Left renal cortex interstitium (tissue), 4 donors: Measurements from ENCODE around the gene EEF2K. TPM values are rescaled to one million over a fixed set of nuclear protein-coding genes. Genes with fewer than 3 reads are reported as not detected.

ENCODE experiments used
- DNase-seq, 4 donors: peaks; one replicate each; pipeline ENCODE4 v3.0.0-alpha.2; 2013; ENCODE audit warnings: low read depth in 4 of 4, low spot score in 2 of 4, missing footprints in 1 of 4
- polyA plus RNA-seq, 4 donors: library from polyadenylated mRNA; unstranded; fragments of 120-200 nt; gene quantifications; one replicate each; pipeline ENCODE4 v1.2.1, GENCODE V29; 2013; ENCODE audit not compliant: insufficient read length in 4 of 4

The EEF2K gene
- polyA plus RNA-seq, 4 donors = 10.5 to 15.2 (median 12.6) TPM

GRCh38 chr16:22235839-22236745 lies 30.0 kb downstream of the EEF2K start:
- no peak for DNase-seq

- no peak for DNase-seq
Observed at GRCh38 chr16:22239131-22239805, 33.2 kb downstream of the EEF2K start.

GRCh38 chr16:22240023-22240710 lies 34.1 kb downstream of the EEF2K start:
- DNase-seq = no peak

GRCh38 chr16:22250522-22250921 lies 44.4 kb downstream of the EEF2K start:
- no peak for DNase-seq

GRCh38 chr16:22252317-22252716 lies 46.2 kb downstream of the EEF2K start:
- DNase-seq = no peak

GRCh38 chr16:22253272-22253671 lies 47.2 kb downstream of the EEF2K start:
- no peak for DNase-seq

- DNase-seq = no peak
Observed at GRCh38 chr16:22255335-22255734, 49.3 kb downstream of the EEF2K start.

- DNase-seq = no peak
Observed at GRCh38 chr16:22257440-22257839, 51.4 kb downstream of the EEF2K start.

- DNase-seq = no peak
Observed at GRCh38 chr16:22260490-22260889, 54.4 kb downstream of the EEF2K start.

GRCh38 chr16:22262460-22262859 lies 56.4 kb downstream of the EEF2K start:
- DNase-seq = no peak

- DNase-seq = no peak
Observed at GRCh38 chr16:22264786-22265185, 58.7 kb downstream of the EEF2K start.

- DNase-seq = no peak
Observed at GRCh38 chr16:22265351-22265750, 59.3 kb downstream of the EEF2K start.

GRCh38 chr16:22266546-22266945 lies 60.5 kb downstream of the EEF2K start:
- DNase-seq = no peak

- no peak for DNase-seq
Observed at GRCh38 chr16:22267764-22268163, 61.7 kb downstream of the EEF2K start.

- DNase-seq = no peak
Observed at GRCh38 chr16:22270525-22270924, 64.4 kb downstream of the EEF2K start.

- DNase-seq = no peak
Observed at GRCh38 chr16:22272870-22273650, 67.0 kb downstream of the EEF2K start.

- no peak for DNase-seq
Observed at GRCh38 chr16:22274916-22275315, 68.8 kb downstream of the EEF2K start.

GRCh38 chr16:22278441-22279230 lies 72.6 kb downstream of the EEF2K start:
- DNase-seq = no peak

GRCh38 chr16:22282254-22282892 lies 76.3 kb downstream of the EEF2K start:
- no peak for DNase-seq
